ENCODE data around the gene CLEC16A.

The CLEC16A gene

GRCh38 chr16:11168386-11169051 is 224.2 kb downstream of the CLEC16A start:
- DNase-seq (ENCODE audit: low read depth in 2 of 2, low spot score in 1 of 2), result no peak

DNA sequence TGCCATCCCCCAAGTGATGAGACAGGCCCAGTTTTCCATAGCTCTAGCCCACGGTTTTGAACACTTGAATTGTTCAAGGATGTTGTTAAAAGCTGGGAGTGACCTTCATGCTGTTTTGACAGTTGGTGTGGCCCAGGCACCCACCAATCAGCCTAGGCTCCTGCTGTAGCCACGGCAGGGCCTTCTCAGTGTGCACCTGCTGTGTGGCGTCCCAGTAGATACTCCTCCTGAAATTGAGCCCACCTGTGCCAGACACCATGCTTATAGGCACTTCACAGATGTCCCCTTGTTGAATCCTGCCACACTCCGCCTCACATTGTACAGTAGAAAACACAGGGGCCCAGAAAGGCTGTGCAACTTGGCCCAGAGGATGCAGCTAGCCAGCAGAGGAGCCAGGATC is 225.3 kb downstream of the CLEC16A start:
- DNase-seq (ENCODE audit: low read depth in 2 of 2, low spot score in 1 of 2), result no peak

GRCh38 chr16:11170201-11170600 is 225.8 kb downstream of the CLEC16A start:
- DNase-seq (ENCODE audit: low read depth in 2 of 2, low spot score in 1 of 2), result no peak

DNA sequence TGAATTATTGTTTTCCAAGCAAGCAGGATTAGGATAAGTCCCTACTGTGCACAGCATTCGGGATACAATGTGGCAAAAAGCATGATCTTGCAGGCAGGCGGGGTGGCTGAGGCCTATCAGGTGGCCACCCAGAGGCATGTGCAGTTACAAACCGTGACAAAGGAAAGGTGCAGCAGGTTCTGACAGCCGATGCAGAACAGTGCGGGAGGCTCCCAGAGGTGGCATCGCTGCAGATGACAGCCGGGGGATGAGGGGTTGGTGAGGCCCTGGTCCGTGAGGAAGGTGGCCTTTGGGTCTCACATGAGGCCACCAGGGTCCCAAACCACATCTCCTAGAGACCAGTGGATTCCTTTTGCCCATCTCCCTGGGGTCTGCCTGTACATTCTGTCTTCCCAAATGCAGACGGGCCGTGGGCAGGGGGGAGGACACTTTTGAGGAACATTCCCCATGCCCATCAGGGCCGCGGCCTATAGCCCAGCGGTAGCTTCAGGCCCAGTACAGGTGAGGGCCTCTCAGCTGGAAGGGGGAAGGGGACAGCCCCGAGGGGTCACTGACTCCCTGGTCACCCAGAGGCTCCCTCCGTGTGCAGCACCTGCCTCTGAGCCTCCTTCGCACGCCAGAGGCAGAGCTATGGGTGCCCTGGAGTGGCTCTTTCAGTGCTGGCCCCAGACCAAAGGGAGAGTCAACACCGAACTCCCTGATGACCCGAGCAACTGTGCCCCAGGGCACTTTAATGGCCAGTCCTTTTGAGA is 226.5 kb downstream of the CLEC16A start:
- DNase-seq (ENCODE audit: low read depth in 2 of 2, low spot score in 1 of 2), result no peak

- DNase-seq (ENCODE audit: low read depth in 2 of 2, low spot score in 1 of 2), result no peak
Observed at GRCh38 chr16:11171448-11171709, 227.0 kb downstream of the CLEC16A start.

DNA sequence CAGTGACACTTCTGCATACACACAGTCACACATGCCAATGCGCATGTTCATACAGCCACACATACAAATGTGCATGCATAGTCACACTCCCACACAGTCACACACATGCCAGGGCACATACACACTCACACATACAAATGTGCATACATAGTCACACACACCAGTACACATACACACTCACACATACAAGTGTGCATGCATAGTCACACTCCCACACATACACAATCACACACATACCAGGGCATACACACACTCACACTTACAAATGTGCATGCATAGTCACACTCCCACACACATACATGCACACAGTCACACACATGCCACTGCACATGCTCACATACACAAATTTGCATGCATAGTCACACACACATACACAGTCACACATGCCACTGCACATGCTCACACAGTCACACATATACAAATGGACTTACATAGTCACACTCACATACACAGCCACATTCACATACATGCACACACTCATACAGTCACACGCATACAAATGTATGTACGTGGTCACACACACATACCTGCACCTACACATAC is 227.5 kb downstream of the CLEC16A start:
- no peak for DNase-seq (ENCODE audit: low read depth in 2 of 2, low spot score in 1 of 2)

- no peak for DNase-seq (ENCODE audit: low read depth in 2 of 2, low spot score in 1 of 2)
Observed at GRCh38 chr16:11173426-11173825, 229.1 kb downstream of the CLEC16A start.

DNA sequence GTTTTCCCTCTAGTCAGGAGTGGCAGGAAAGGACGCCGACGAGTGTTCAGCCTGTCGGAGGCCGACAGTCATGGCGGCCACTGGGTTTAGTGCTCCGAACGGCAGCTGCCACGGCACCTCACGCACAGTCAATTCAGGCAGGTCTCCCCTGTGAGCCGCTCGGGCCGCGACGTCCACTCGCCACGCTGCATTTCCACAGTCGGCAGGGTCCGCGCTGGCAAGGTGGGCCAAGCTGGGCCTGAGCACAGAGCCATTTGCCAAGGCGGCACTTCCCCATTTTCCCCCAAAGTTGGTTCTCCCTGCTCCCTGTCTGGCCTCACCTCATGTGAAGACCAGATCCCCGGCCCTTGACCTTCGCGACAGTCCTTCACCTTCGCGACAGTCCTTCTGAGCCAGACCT is 229.8 kb downstream of the CLEC16A start:
- no peak for DNase-seq (ENCODE audit: low read depth in 2 of 2, low spot score in 1 of 2)

GRCh38 chr16:11175106-11175786 is 230.9 kb downstream of the CLEC16A start:
- DNase-seq (ENCODE audit: low read depth in 2 of 2, low spot score in 1 of 2), result no peak

GRCh38 chr16:11175787-11176341 is 231.5 kb downstream of the CLEC16A start:
- no peak for DNase-seq (ENCODE audit: low read depth in 2 of 2, low spot score in 1 of 2)

- no peak for DNase-seq (ENCODE audit: low read depth in 2 of 2, low spot score in 1 of 2)
Observed at GRCh38 chr16:11177578-11178160, 233.3 kb downstream of the CLEC16A start.

GRCh38 chr16:11178424-11178823 is 234.1 kb downstream of the CLEC16A start:
- DNase-seq (ENCODE audit: low read depth in 2 of 2, low spot score in 1 of 2), result no peak

DNA sequence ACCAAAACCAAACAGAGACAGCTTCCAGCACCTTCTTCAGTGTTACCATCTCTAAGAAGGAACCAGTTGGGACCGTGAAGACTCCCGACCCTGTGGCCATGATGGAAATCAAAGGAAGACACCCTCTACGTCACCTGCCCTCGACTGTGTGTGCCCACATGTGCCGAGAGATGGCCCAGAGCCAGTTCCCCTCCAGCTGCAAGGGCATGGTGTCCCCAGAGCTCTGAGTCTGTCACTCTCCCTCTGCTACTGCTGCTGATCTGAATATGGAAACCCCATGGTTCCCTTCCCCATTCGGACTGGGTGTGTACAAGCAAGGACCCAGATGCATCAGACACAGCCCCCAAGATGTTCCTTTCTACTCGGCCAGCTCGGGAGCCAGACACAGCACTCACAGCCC is 235.2 kb downstream of the CLEC16A start:
- DNase-seq (ENCODE audit: low read depth in 2 of 2, low spot score in 1 of 2), result no peak

GRCh38 chr16:11180489-11180888 is 236.1 kb downstream of the CLEC16A start:
- no peak for DNase-seq (ENCODE audit: low read depth in 2 of 2, low spot score in 1 of 2)

GRCh38 chr16:11181242-11181898 is 237.0 kb downstream of the CLEC16A start:
- DNase-seq (ENCODE audit: low read depth in 2 of 2, low spot score in 1 of 2), result no peak

GRCh38 chr16:11181899-11182279 is 237.5 kb downstream of the CLEC16A start:
- DNase-seq (ENCODE audit: low read depth in 2 of 2, low spot score in 1 of 2), result no peak

DNA sequence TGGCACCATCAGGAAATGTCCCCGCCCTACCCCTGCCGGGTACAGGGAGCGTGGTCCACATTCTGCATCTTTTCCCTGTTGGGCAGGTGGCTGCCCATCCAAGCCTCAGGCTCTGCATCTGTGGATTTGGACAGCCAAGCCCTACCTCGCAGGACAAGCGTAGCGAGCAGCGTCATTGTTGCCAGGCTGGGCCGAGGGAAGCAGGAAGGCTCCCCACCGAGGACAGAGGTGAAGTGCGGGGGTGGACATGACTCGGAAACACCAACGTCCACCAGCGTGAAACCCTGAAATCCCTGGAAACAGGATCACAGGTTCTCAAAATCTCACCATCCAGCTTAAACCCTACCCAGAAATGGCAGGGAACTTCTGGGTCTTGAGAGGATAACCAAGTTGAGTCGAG is 238.0 kb downstream of the CLEC16A start:
- DNase-seq (ENCODE audit: low read depth in 2 of 2, low spot score in 1 of 2), result no peak

DNA sequence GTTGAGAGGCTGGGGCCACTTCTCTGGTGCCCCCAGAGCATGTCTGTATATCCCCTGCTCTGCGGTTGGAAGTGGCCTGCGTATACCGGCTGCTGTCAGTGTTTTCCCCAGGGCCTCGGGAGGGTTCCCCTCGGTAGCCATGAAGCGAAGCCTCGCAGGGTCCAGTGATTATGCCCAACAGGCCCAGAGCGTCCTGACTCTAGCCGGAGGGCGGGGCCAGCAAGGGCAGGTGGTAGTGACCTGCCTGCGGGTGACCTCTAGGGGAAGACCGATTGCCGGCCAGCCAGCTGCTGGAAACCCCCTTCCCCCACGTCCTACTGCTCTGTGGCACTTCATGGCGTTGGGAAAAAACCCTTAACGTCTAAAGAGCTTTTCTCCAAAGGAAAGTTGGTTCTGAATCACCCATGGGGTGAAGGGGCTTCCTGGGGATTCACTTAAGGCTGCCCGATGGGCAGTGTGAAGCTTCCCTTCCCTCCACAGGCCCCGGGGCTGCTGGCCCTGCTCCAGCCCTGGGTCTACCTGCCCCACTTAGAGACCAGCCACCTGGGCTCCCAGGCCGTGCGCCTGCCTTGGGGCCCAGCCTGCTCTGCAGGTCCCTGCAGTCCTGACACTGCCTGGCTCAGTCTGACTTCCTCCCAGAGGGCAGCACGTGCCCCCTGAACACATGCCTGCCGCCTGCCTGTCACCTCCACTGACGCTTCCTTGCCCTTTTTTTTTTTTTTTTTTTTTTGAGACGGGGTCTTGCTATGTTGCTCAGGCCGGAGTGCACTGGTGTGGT is 238.9 kb downstream of the CLEC16A start:
- DNase-seq (ENCODE audit: low read depth in 2 of 2, low spot score in 1 of 2), result no peak

- no peak for DNase-seq (ENCODE audit: low read depth in 2 of 2, low spot score in 1 of 2)
Observed at GRCh38 chr16:11183951-11184350, 239.6 kb downstream of the CLEC16A start.

GRCh38 chr16:11187522-11188023 is 243.2 kb downstream of the CLEC16A start:
- DNase-seq (ENCODE audit: low read depth in 2 of 2, low spot score in 1 of 2), result no peak

Data from stimulated activated CD8-positive, alpha-beta memory T cell treated with anti-CD3 and anti-CD28 coated beads, Interleukin-4, amount 100 ng/mL, for 4 hours (primary cell).